Neutrophil (primary cell): ENCODE data around the gene B3GALT6.
"Not testable (repeated sequence)": the region's sequence is repeated elsewhere in the genome, so short reads cannot be mapped to it uniquely, and the experiment has no call there.

Source experiments
- H3K27ac ChIP-seq: fragments of 200-600 bp; sonication (generic); 2 replicates; pipeline ENCODE4 v1.5.1; 2016; ENCODE audit warnings: mild to moderate bottlenecking, moderate library complexity
- H3K27me3 ChIP-seq: fragments of 200-600 bp; sonication (generic); 2 replicates; pipeline ENCODE4 v1.6.0; 2016; ENCODE audit warnings: mild to moderate bottlenecking
- H3K36me3 ChIP-seq: fragments of 200-600 bp; sonication (generic); 2 replicates; pipeline ENCODE4 v1.5.1; 2017
- H3K4me1 ChIP-seq, 2 experiments: fragments of 200-600 bp in 1 of 2; sonication (generic) in 1 of 2; 1 replicate in 1 of 2; 2 replicates in 1 of 2; pipeline versions ENCODE4 v1.5.1 to v1.6.1; 2013 to 2016; ENCODE audit warnings: low read depth in 1 of 2, low read length in 1 of 2, mild to moderate bottlenecking in 1 of 2, moderate library complexity in 1 of 2; ENCODE audit not compliant: control insufficient read depth in 1 of 2, insufficient read depth in 1 of 2
- H3K4me3 ChIP-seq, 2 experiments: fragments of 200-600 bp in 1 of 2; sonication (generic) in 1 of 2; 1 replicate in 1 of 2; 2 replicates in 1 of 2; pipeline ENCODE4 v1.5.1; 2013 to 2016; ENCODE audit warnings: low read depth in 1 of 2, low read length in 1 of 2, mild to moderate bottlenecking in 1 of 2, moderate library complexity in 1 of 2
- H3K9me3 ChIP-seq: fragments of 200-600 bp; sonication (generic); 2 replicates; pipeline ENCODE4 v1.5.1; 2016
- CTCF ChIP-seq: fragments of 200-600 bp; sonication (generic); IDR thresholded peaks from 2 replicates; pipeline ENCODE4 v1.5.1; 2016; ENCODE audit warnings: antibody characterized with exemption

B3GALT6 gene

DNA sequence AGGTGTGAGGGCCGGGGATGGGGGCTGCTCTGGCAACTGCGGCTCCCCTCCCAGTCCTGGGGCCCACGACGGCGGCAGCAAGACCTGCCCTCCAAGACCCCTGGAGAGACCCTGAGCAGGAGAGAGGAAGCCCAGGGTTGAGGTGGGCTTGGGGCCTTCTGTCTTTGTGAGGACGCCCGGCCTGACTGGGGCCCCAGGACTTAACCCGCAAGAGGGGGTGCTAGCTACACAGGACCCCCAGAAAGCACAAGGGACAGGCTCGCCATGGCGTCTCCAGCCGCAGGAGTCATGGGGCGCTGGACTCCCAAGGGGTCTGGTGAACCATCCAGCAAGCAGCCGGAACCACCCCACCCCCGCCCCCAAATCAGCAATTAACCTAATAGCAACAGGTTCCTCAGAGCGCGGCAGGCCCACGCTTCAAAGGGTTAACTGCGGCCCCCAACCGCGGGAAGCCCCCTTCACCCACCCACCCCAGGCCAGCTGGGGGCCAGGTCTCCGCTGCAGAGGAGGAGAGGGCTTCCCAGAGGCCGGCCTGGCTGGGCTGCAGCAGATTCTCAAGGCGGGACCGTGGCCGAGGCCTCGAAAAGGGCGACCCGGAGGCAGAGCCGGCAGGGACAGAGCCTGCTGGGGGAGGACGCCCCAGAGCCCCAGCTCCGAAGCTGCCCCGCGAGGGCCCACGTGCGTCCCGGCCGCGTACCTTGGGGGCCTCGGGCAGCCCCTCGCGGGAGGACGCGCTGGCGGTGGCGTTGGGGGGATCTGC lies 14.0 kb downstream of the B3GALT6 start:
- H3K4me1 ChIP-seq, result no peaks in the 10 kb centered on the region
- H3K9me3 ChIP-seq, result no peaks in the 10 kb centered on the region
- H3K27me3 ChIP-seq, result peaks cover 38% of the 10 kb centered on the region
- no peak for TF ChIP-seq CTCF
- H3K4me3 ChIP-seq, result no peak overlapping the region
- H3K27ac ChIP-seq, result no peak overlapping the region
- peaks cover 5% of the 10 kb centered on the region for H3K36me3 ChIP-seq

DNA sequence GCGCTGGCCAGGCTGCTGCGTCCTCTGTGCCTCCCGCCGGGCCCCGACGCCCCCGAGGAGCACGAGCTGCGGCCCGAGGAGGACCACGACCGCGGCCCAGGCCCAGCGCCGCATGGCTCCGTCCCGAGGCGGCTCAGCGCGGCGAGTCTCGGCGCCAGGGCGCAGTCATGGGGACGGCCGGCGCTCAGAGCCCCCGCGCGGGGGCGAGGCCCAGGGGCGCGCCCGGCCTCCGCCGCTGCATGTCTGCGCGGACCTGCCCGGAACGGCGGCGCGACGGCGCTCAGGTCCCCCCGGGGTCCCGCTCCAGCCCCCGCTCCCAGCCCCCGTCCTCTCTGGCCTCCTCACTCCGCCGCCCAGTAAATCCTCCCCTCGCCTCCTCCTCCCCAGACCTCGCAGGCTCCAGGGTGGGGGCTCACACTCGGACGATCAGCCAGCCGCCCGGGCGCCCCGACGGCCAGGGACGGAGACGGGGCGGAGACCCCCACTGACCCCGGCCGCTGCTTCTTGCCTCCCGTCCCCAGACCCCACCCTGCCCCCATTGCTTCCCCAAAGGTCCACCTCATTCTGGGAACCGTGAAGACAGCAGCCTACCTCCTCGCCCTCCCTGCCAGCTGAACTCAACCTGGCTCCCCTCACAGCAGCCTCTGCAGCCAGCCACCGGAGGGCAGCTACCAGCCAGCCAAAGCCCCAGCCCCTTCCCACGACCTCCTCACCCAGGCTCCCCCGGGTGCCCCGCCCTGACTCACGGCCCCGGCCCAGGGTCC lies 14.7 kb downstream of the B3GALT6 start, which contains the start of gene C1QTNF12:
Gene C1QTNF12, minus strand, starts transcription at position 146 of the 764 bp plus-strand sequence. Its CDS starts 32 bp downstream, at position 114.
- TF ChIP-seq CTCF, result no peak
- Histone ChIP-seq H3K4me1 (no peaks in the 10 kb centered on the region), H3K36me3 (peaks cover 11% of the 10 kb centered on the region), H3K4me3 (no peak within 1 kb of the TSS), H3K27me3 (peaks cover 36% of the 10 kb centered on the region), H3K27ac (no peak within 1 kb of the TSS), H3K9me3 (no peaks in the 10 kb centered on the region)

DNA sequence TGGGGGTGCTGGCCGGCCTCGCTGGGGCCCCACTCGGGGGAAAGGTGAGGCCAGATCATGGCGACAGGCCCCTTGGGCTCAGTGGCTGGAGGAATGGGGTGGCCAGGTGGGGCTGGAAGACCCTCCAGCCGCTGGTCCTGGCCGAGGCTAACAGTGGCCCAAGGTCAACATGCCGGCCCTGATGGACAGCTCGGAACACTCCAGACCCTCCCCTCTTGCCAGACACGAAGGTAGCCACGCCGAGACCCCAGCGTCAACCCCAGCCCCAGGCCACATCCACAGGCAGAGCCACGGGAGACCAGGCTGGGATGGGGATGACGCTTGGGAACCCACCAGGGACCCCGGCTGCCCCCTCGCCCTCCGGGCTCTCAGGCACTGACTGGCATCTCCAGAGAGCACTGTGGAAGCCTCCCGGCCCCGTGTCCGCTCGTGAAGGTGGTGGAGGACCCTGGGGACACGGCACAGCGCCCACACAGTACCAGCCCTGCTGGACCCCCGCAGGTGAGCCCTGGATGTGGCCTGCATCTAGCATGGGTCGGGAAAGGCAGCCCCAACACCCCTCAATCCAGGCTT lies 15.4 kb downstream of the B3GALT6 start:
- H3K27ac ChIP-seq, result no peak overlapping the region
- no peaks in the 10 kb centered on the region for H3K9me3 ChIP-seq
- H3K4me3 ChIP-seq, result no peak overlapping the region

DNA sequence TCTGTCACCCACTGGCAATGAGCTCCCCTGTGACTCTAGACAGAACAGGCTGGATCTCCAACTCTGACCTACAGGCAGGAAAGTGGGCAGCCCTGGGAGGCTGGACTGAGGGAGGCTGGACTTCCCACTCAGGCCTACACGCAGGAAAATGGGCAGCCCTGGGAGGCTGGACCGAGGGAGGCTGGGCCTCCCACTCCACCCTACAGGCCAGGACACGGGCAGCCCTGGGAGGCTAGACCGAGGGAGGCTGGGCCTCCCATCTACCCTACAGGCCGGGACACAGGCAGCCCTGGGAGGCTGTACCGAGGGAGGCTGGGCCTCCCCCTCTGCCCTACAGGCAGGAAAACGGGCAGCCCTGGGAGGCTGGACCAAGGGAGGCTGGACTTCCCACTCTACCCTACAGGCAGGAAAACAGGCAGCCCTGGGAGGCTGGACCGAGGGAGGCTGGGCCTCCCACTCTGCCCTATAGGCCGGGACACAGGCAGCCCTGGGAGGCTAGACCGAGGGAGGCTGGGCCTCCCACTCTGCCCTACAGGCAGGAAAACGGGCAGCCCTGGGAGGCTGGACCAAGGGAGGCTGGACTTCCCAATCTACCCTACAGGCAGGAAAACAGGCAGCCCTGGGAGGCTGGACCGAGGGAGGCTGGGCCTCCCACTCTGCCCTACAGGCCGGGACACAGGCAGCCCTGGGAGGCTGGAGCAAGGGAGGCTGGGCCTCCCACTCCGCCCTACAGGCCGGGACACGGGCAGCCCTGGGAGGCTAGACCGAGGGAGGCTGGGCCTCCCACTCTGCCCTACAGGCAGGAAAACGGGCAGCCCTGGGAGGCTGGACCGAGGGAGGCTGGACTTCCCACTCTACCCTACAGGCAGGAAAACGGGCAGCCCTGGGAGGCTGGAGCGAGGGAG lies 16.2 kb downstream of the B3GALT6 start:
- not testable (repeated sequence) for H3K9me3 ChIP-seq, H3K4me1 ChIP-seq, H3K4me3 ChIP-seq, H3K27ac ChIP-seq
- H3K36me3 ChIP-seq, result peaks cover 26% of the 10 kb centered on the region
- peaks cover 36% of the 10 kb centered on the region for H3K27me3 ChIP-seq

More for the DNA sequence above, 15.4 kb downstream of the B3GALT6 start:
- peaks cover 36% of the 10 kb centered on the region for H3K27me3 ChIP-seq
- no peaks in the 10 kb centered on the region for H3K4me1 ChIP-seq
- TF ChIP-seq CTCF, result no peak
- H3K36me3 ChIP-seq, result peaks cover 17% of the 10 kb centered on the region

GRCh38 chr1:1250786-1251284 lies 18.8 kb downstream of the B3GALT6 start:
- no peak overlapping the region for H3K4me3 ChIP-seq
- no peak overlapping the region for H3K27ac ChIP-seq
- H3K9me3 ChIP-seq, result no peaks in the 10 kb centered on the region
- H3K4me1 ChIP-seq, result no peaks in the 10 kb centered on the region
- H3K36me3 ChIP-seq, result peaks cover 51% of the 10 kb centered on the region
- peaks cover 28% of the 10 kb centered on the region for H3K27me3 ChIP-seq
- no peak for TF ChIP-seq CTCF
